ENCODE results near the gene PCDHGA1. TPM values are rescaled to one million over a fixed set of nuclear protein-coding genes. Genes with fewer than 3 reads are reported as not detected.

Gene PCDHGA1
- total and polyA plus RNA-seq, 9 of the 15 experiments (the other 6 are each of a cell fraction or from before 2014, with no cell fraction given): 0.05 to 0.26 (median 0.18) TPM; not detected in 2

DNA sequence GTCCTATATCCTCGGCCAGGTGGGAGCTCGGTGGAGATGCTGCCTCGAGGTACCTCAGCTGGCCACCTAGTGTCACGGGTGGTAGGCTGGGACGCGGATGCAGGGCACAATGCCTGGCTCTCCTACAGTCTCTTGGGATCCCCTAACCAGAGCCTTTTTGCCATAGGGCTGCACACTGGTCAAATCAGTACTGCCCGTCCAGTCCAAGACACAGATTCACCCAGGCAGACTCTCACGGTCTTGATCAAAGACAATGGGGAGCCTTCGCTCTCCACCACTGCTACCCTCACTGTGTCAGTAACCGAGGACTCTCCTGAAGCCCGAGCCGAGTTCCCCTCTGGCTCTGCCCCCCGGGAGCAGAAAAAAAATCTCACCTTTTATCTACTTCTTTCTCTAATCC is 147.5 kb downstream of the PCDHGA1 start (continued):
- TF ChIP-seq, protein P1, sequence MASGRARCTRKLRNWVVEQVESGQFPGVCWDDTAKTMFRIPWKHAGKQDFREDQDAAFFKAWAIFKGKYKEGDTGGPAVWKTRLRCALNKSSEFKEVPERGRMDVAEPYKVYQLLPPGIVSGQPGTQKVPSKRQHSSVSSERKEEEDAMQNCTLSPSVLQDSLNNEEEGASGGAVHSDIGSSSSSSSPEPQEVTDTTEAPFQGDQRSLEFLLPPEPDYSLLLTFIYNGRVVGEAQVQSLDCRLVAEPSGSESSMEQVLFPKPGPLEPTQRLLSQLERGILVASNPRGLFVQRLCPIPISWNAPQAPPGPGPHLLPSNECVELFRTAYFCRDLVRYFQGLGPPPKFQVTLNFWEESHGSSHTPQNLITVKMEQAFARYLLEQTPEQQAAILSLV (tag; IDR thresholded peaks at IDR 0.05): no peak
- TF ChIP-seq, protein P2, sequence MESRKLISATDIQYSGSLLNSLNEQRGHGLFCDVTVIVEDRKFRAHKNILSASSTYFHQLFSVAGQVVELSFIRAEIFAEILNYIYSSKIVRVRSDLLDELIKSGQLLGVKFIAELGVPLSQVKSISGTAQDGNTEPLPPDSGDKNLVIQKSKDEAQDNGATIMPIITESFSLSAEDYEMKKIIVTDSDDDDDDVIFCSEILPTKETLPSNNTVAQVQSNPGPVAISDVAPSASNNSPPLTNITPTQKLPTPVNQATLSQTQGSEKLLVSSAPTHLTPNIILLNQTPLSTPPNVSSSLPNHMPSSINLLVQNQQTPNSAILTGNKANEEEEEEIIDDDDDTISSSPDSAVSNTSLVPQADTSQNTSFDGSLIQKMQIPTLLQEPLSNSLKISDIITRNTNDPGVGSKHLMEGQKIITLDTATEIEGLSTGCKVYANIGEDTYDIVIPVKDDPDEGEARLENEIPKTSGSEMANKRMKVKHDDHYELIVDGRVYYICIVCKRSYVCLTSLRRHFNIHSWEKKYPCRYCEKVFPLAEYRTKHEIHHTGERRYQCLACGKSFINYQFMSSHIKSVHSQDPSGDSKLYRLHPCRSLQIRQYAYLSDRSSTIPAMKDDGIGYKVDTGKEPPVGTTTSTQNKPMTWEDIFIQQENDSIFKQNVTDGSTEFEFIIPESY (CRISPR knock-in tag; IDR thresholded peaks at IDR 0.05): no peak
- TF ChIP-seq, protein P3, sequence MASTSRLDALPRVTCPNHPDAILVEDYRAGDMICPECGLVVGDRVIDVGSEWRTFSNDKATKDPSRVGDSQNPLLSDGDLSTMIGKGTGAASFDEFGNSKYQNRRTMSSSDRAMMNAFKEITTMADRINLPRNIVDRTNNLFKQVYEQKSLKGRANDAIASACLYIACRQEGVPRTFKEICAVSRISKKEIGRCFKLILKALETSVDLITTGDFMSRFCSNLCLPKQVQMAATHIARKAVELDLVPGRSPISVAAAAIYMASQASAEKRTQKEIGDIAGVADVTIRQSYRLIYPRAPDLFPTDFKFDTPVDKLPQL (IDR thresholded peaks at IDR 0.05; ENCODE audit: extremely low read depth, insufficient read length): no peak
- TF ChIP-seq STAT5B (CRISPR knock-in tag; IDR thresholded peaks at IDR 0.05): no peak
- TF ChIP-seq, protein P4, sequence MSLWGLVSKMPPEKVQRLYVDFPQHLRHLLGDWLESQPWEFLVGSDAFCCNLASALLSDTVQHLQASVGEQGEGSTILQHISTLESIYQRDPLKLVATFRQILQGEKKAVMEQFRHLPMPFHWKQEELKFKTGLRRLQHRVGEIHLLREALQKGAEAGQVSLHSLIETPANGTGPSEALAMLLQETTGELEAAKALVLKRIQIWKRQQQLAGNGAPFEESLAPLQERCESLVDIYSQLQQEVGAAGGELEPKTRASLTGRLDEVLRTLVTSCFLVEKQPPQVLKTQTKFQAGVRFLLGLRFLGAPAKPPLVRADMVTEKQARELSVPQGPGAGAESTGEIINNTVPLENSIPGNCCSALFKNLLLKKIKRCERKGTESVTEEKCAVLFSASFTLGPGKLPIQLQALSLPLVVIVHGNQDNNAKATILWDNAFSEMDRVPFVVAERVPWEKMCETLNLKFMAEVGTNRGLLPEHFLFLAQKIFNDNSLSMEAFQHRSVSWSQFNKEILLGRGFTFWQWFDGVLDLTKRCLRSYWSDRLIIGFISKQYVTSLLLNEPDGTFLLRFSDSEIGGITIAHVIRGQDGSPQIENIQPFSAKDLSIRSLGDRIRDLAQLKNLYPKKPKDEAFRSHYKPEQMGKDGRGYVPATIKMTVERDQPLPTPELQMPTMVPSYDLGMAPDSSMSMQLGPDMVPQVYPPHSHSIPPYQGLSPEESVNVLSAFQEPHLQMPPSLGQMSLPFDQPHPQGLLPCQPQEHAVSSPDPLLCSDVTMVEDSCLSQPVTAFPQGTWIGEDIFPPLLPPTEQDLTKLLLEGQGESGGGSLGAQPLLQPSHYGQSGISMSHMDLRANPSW (CRISPR knock-in tag; IDR thresholded peaks at IDR 0.05): no peak
- TF ChIP-seq, protein P5, sequence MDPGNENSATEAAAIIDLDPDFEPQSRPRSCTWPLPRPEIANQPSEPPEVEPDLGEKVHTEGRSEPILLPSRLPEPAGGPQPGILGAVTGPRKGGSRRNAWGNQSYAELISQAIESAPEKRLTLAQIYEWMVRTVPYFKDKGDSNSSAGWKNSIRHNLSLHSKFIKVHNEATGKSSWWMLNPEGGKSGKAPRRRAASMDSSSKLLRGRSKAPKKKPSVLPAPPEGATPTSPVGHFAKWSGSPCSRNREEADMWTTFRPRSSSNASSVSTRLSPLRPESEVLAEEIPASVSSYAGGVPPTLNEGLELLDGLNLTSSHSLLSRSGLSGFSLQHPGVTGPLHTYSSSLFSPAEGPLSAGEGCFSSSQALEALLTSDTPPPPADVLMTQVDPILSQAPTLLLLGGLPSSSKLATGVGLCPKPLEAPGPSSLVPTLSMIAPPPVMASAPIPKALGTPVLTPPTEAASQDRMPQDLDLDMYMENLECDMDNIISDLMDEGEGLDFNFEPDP (CRISPR knock-in tag; IDR thresholded peaks at IDR 0.05): no peak
- TF ChIP-seq, protein P6, sequence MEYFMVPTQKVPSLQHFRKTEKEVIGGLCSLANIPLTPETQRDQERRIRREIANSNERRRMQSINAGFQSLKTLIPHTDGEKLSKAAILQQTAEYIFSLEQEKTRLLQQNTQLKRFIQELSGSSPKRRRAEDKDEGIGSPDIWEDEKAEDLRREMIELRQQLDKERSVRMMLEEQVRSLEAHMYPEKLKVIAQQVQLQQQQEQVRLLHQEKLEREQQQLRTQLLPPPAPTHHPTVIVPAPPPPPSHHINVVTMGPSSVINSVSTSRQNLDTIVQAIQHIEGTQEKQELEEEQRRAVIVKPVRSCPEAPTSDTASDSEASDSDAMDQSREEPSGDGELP (CRISPR knock-in tag; IDR thresholded peaks at IDR 0.05; ENCODE audit: borderline replicate concordance): no peak
- TF ChIP-seq XRCC3 (IDR thresholded peaks at IDR 0.05): no peak
- TF ChIP-seq, protein P7, sequence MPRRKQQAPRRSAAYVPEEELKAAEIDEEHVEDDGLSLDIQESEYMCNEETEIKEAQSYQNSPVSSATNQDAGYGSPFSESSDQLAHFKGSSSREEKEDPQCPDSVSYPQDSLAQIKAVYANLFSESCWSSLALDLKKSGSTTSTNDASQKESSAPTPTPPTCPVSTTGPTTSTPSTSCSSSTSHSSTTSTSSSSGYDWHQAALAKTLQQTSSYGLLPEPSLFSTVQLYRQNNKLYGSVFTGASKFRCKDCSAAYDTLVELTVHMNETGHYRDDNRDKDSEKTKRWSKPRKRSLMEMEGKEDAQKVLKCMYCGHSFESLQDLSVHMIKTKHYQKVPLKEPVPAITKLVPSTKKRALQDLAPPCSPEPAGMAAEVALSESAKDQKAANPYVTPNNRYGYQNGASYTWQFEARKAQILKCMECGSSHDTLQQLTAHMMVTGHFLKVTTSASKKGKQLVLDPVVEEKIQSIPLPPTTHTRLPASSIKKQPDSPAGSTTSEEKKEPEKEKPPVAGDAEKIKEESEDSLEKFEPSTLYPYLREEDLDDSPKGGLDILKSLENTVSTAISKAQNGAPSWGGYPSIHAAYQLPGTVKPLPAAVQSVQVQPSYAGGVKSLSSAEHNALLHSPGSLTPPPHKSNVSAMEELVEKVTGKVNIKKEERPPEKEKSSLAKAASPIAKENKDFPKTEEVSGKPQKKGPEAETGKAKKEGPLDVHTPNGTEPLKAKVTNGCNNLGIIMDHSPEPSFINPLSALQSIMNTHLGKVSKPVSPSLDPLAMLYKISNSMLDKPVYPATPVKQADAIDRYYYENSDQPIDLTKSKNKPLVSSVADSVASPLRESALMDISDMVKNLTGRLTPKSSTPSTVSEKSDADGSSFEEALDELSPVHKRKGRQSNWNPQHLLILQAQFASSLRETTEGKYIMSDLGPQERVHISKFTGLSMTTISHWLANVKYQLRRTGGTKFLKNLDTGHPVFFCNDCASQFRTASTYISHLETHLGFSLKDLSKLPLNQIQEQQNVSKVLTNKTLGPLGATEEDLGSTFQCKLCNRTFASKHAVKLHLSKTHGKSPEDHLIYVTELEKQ (CRISPR knock-in tag; IDR thresholded peaks at IDR 0.05): no peak

All from K562 (cell line).